A673 (cell line): Measurements from ENCODE around the gene PPIL6. TPM values are rescaled to one million over a fixed set of nuclear protein-coding genes. Genes with fewer than 3 reads are reported as not detected.

Experiments used
- BruUV-seq: library from RNA; stranded (reverse); fragments of 400-500 nt; replicated peaks from 2 replicates; lab custom pipeline; 2021; lab: Mats Ljungman, UMichigan
- CTCF ChIA-PET: fragments of 300-600 bp; sonication (Branson Sonifier 250); formaldehyde crosslinking; loops from one replicate; lab custom pipeline; 2022; ENCODE audit warnings: antibody characterized with exemption; lab: Charles Lee
- POLR2A ChIA-PET: fragments of 300-600 bp; sonication (Branson Sonifier 250); formaldehyde crosslinking; loops from one replicate; lab custom pipeline; 2022; ENCODE audit warnings: antibody characterized with exemption; ENCODE audit not compliant: low non-redundant PET; lab: Charles Lee
- DNase-seq: peaks from one replicate; pipeline ENCODE4 v3.0.0-alpha.2; 2015; ENCODE audit warnings: low spot score
- H3K27ac ChIP-seq: fragments of 200-600 bp; sonication (generic); 2 replicates; pipeline ENCODE4 v1.5.1; 2016; ENCODE audit warnings: mixed run types, low read depth, mild to moderate bottlenecking, mixed read lengths, antibody characterized with exemption, low read length; ENCODE audit not compliant: poor library complexity, severe bottlenecking
- H3K27me3 ChIP-seq: fragments of 200-600 bp; sonication (generic); replicated peaks from 2 replicates; pipeline ENCODE4 v1.6.1; 2017; ENCODE audit warnings: mixed run types, low read depth, mild to moderate bottlenecking, mixed read lengths, antibody characterized with exemption, low read length; ENCODE audit not compliant: insufficient read depth, poor library complexity
- H3K36me3 ChIP-seq: fragments of 200-600 bp; sonication (generic); 2 replicates; pipeline ENCODE4 v1.6.1; 2016; ENCODE audit warnings: mixed run types, mild to moderate bottlenecking, mixed read lengths, antibody characterized with exemption, low read length; ENCODE audit not compliant: insufficient read depth, poor library complexity, severe bottlenecking
- H3K4me1 ChIP-seq: fragments of 200-600 bp; sonication (generic); 2 replicates; pipeline ENCODE4 v1.6.1; 2017; ENCODE audit warnings: mixed run types, mild to moderate bottlenecking, mixed read lengths, antibody characterized with exemption, low read length; ENCODE audit not compliant: insufficient read depth, poor library complexity, severe bottlenecking
- H3K4me3 ChIP-seq: fragments of 200-600 bp; sonication (generic); 2 replicates; pipeline ENCODE4 v1.5.1; 2016; ENCODE audit warnings: low read depth, mixed run types, mild to moderate bottlenecking, mixed read lengths, low read length; ENCODE audit not compliant: poor library complexity, severe bottlenecking
- H3K9me3 ChIP-seq: fragments of 200-600 bp; sonication (generic); 2 replicates; pipeline ENCODE4 v1.6.1; 2016; ENCODE audit warnings: mixed run types, low read depth, mild to moderate bottlenecking, mixed read lengths, antibody characterized with exemption, low read length; ENCODE audit not compliant: poor library complexity, severe bottlenecking
- EZH2 ChIP-seq: fragments of 200-600 bp; sonication (generic); IDR thresholded peaks from 2 replicates; pipeline ENCODE4 v1.6.1; 2017; ENCODE audit warnings: borderline replicate concordance, low read depth, mild to moderate bottlenecking, mixed read lengths, antibody characterized with exemption, low read length; ENCODE audit not compliant: poor library complexity, severe bottlenecking
- intact Hi-C: fragments of 100-400 bp; cut with micrococcal nuclease; formaldehyde crosslinking; loops from one replicate; pipeline ENCODE4 v1.10.0; 2022; ENCODE audit not compliant: unreplicated experiment
- total RNA-seq: library from RNA; stranded (reverse); gene quantifications from 2 replicates; pipeline ENCODE4 v1.2.3, GENCODE V29; 2021
- TF ChIP-seq, protein P1 (sequence below): fragments of 300-800, 200-600 bp; sonication (generic); conservative IDR thresholded peaks from 2 replicates; pipeline ENCODE4 v1.5.1; 2017; ENCODE audit warnings: low read depth, mild to moderate bottlenecking, antibody characterized with exemption, low read length, moderate library complexity, mixed read lengths

PPIL6 gene
- total RNA-seq, 1 experiment from 2014 or later, result 1.8 TPM

DNA sequence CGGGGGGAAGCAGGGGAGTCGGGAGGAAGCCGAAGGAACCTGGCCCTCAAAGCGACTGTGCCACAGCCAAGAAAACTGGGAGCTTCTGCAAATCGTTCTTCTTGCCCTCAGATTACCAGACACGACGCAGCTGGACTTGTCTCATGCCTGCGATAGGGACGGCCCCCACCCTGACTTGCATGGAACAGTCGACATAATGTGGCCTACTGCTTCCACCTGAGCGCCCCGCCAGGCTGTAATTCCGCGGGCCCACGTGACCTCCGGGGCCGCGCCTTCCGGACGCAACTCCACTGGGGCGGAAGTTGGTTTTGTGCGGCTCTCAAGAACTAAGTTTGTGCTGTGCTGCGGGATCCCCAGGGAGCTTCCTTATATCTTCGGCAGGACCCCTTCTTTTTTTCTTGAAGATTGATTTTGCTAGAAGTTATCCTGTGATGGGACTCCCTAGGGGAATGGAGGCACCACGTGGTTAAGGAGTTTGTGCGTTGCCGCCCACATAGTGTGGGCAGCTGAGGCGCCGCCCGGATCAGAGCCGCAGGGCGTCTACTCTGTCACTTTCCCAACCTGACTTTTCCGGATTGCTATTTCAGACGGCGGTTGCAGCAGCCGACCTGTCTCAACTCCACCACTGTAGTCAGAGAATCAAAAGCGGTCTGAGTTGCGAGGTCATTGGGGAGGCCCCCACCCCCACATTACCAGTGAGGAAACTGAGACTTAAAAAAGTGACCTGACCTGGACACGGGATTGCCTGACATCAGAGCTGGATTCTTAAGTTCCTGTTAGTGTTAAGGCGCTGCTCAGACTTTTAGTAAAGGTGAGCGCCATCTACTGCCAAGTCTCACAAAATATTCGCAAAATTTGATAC is 57.6 kb downstream of the PPIL6 start:
- Histone ChIP-seq H3K9me3 (no peaks in the 10 kb centered on the region), H3K36me3 (peaks cover 8% of the 10 kb centered on the region), H3K27ac (peak overlapping the region; percentile 99), H3K27me3 (no peaks in the 10 kb centered on the region), H3K4me3 (peak overlapping the region; percentile 94), H3K4me1 (peaks cover 18% of the 10 kb centered on the region)
- TF ChIP-seq, protein P1, sequence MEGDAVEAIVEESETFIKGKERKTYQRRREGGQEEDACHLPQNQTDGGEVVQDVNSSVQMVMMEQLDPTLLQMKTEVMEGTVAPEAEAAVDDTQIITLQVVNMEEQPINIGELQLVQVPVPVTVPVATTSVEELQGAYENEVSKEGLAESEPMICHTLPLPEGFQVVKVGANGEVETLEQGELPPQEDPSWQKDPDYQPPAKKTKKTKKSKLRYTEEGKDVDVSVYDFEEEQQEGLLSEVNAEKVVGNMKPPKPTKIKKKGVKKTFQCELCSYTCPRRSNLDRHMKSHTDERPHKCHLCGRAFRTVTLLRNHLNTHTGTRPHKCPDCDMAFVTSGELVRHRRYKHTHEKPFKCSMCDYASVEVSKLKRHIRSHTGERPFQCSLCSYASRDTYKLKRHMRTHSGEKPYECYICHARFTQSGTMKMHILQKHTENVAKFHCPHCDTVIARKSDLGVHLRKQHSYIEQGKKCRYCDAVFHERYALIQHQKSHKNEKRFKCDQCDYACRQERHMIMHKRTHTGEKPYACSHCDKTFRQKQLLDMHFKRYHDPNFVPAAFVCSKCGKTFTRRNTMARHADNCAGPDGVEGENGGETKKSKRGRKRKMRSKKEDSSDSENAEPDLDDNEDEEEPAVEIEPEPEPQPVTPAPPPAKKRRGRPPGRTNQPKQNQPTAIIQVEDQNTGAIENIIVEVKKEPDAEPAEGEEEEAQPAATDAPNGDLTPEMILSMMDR, result peak; percentile 73
- no peak for TF ChIP-seq EZH2
- BruUV-seq, result TSS peak; percentile 88
- DNase-seq, result peak; percentile 97
- intact Hi-C loops, result loop anchor here (1.0 to 10.0 kb wide), 4 partner anchors 58 to 838 kb away; partner anchors contain the start of genes PPIL6, SESN1 and SMPD2
- ChIA-PET CTCF (interaction anchor here (0.6 to 3.0 kb wide), 4 partner anchors 124 to 841 kb away, joined by 4 to 17 read pairs (median 6); partner anchors contain the start of gene SESN1), POLR2A (interaction anchor here (1.0 kb wide), 1 partner anchor 81 kb away, joined by 4 read pairs; no protein-coding TSS in a partner anchor)

DNA sequence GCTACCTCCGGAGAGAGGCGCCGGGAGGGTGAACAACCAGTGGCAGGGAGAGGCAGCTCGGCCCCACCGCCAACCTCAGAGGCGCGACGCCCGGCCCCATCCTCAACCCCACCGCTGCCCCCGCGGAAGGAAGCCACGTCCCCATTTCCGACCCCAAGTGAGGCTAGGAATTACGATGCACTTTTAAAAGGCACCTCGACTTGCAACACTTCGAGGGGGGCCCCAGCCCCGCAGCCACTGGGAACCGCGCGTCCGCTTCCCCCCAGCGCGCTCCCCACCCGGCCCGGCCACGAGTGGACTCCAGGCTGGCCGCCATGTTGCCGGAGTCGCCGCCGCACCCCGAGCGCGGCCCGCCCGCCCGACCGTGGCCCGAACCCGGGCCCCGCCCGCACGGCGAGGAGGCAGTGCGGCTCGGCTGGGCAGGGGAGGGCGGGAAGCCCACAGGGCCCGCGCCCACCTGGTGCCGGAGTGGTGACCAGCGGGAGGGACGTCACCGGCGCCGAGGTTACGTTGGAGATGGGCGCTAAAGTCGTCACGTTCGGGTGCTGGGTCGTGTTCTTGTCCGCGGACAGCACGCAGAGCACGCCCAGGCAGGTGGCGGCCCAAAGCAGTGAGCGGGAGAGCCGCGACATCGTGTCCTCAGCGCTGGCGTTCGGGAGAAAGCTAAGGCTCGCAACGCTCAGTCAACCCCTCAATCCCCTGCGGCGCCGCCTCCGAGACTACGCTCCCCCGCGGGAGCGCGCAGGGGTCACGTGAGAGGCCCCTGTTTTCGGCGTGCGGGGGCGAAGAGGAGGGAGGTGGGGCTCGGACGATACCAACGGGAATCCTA is 58.5 kb downstream of the PPIL6 start, which contains the start of gene CD164:
TSS of gene CD164 (minus strand) at position 721 of the 829 bp plus-strand sequence. CDS start at position 632, 89 bp downstream.
- BruUV-seq, result no TSS peak
- peak within 1 kb of the TSS; percentile 99 for H3K27ac ChIP-seq
- intact Hi-C loops, result loop anchor here (2.0 to 10.0 kb wide), 3 partner anchors 59 to 837 kb away; partner anchors contain the start of genes PPIL6, SESN1 and SMPD2
- peak; percentile 98 for DNase-seq
- H3K27me3 ChIP-seq, result no peaks in the 10 kb centered on the region
- TF ChIP-seq EZH2, result no peak
- TF ChIP-seq, protein P1, result no peak
- H3K36me3 ChIP-seq, result peaks cover 16% of the 10 kb centered on the region
- CTCF ChIA-PET, result interaction anchor here (3.0 kb wide), 1 partner anchor 194 kb away, joined by 17 read pairs; no protein-coding TSS in a partner anchor
- H3K4me1 ChIP-seq, result peaks cover 18% of the 10 kb centered on the region
- POLR2A ChIA-PET, result interaction anchor here (0.5 to 1.0 kb wide), 2 partner anchors 29 to 80 kb away, joined by 4 to 6 read pairs; no protein-coding TSS in a partner anchor
- H3K9me3 ChIP-seq, result no peaks in the 10 kb centered on the region
- H3K4me3 ChIP-seq, result peak within 1 kb of the TSS; percentile 94
